HG03342 (cell line): Measurements from ENCODE around the gene TRIM31.

Experiments
- ATAC-seq: cut with Tn5 transposase; IDR thresholded peaks from one replicate; pipeline ENCODE4 v1.9.1; 2021; ENCODE audit warnings: mild to moderate bottlenecking, moderate library complexity; ENCODE audit not compliant: unreplicated experiment

TRIM31 gene

GRCh38 chr6:30087876-30088275, 25.0 kb downstream of the TRIM31 start:
- ATAC-seq = no peak

- ATAC-seq = no peak
Measured at GRCh38 chr6:30077218-30077617, 35.7 kb downstream of the TRIM31 start.

- ATAC-seq = no peak
Measured at GRCh38 chr6:30075790-30076732, 36.8 kb downstream of the TRIM31 start.

- no peak for ATAC-seq
Measured at GRCh38 chr6:30075094-30075789, 37.6 kb downstream of the TRIM31 start, which contains the start of gene RNF39. RNF39 (minus strand) TSS chr6:30075769; CDS start chr6:30075585, 184 bp downstream.

- ATAC-seq = no peak
Measured at GRCh38 chr6:30074331-30075093, 38.4 kb downstream of the TRIM31 start.

- ATAC-seq = no peak
Measured at GRCh38 chr6:30073489-30074235, 39.2 kb downstream of the TRIM31 start.

GRCh38 chr6:30071858-30072257, 41.0 kb downstream of the TRIM31 start:
- ATAC-seq = no peak

GRCh38 chr6:30071081-30071818, 41.6 kb downstream of the TRIM31 start:
- ATAC-seq = no peak

- no peak for ATAC-seq
Measured at GRCh38 chr6:30067460-30068139, 45.3 kb downstream of the TRIM31 start.

GRCh38 chr6:30066577-30067459, 46.1 kb downstream of the TRIM31 start, which contains the start of gene PPP1R11:
PPP1R11 (plus strand) TSS chr6:30067198; CDS start chr6:30067411, 213 bp downstream.
- ATAC-seq = peak; percentile 90

GRCh38 chr6:30066082-30066481, 46.8 kb downstream of the TRIM31 start:
- no peak for ATAC-seq

- no peak for ATAC-seq
Measured at GRCh38 chr6:30063315-30063714, 49.6 kb downstream of the TRIM31 start.

GRCh38 chr6:30062471-30063178, 50.3 kb downstream of the TRIM31 start:
- no peak for ATAC-seq

- peak; percentile 19 for ATAC-seq
Measured at GRCh38 chr6:30061858-30062458, 50.9 kb downstream of the TRIM31 start.

- peak; percentile 77 for ATAC-seq
Measured at GRCh38 chr6:30061092-30061857, 51.6 kb downstream of the TRIM31 start, which contains the start of gene POLR1H. POLR1H (plus strand) TSS chr6:30061265; CDS start chr6:30061525, 260 bp downstream.

GRCh38 chr6:30060606-30061091, 52.2 kb downstream of the TRIM31 start:
- ATAC-seq = peak; percentile 18
